ENCODE measurements around the gene FXYD7. TPM values are rescaled to one million over a fixed set of nuclear protein-coding genes. Genes with fewer than 3 reads are reported as not detected.

Gene FXYD7
- total RNA-seq, 2 experiments from 2014 or later: 0.77 to 0.93 TPM

GRCh38 chr19:35153701-35154524 is 10.9 kb downstream of the FXYD7 start:
- POLR2A ChIA-PET: interaction anchor here (0.6 to 2.4 kb wide), 8 partner anchors 12 to 152 kb away, joined by 3 to 20 read pairs (median 4); no protein-coding TSS in a partner anchor

GRCh38 chr19:35154525-35155406 is 11.7 kb downstream of the FXYD7 start, which contains the start of gene FXYD5:
Gene FXYD5, plus strand, starts transcription at chr19:35154735. Its CDS starts 816 bp downstream, at chr19:35155551.
- ChIA-PET POLR2A (interaction anchor here (0.6 to 2.4 kb wide), 7 partner anchors 13 to 153 kb away, joined by 3 to 20 read pairs (median 5); no protein-coding TSS in a partner anchor), CTCF (interaction anchor here (0.5 to 4.6 kb wide), 13 partner anchors 8 to 394 kb away, joined by 3 to 81 read pairs (median 4); partner anchors contain the start of genes FXYD7 and LGI4)
- peak within 1 kb of the TSS; percentile 99 for H3K27ac Mint-ChIP-seq
- peak; percentile 93 for DNase-seq
- no peaks in the 10 kb centered on the region for H3K9me3 Mint-ChIP-seq
- H3K4me3 Mint-ChIP-seq: peak within 1 kb of the TSS; percentile 98
- H3K36me3 Mint-ChIP-seq: peaks cover 51% of the 10 kb centered on the region
- intact Hi-C loops (cut with micrococcal nuclease): loop anchor here (1.0 to 2.0 kb wide), 3 partner anchors 60 to 114 kb away; partner anchors contain the start of gene USF2
- no peaks in the 10 kb centered on the region for H3K27me3 Mint-ChIP-seq
- H3K4me1 Mint-ChIP-seq (ENCODE audit: low read depth): peaks cover 50% of the 10 kb centered on the region

More at GRCh38 chr19:35153701-35154524, 10.9 kb downstream of the FXYD7 start:
- Mint-ChIP-seq H3K4me3 (peak overlapping the region; percentile 98), H3K9me3 (no peaks in the 10 kb centered on the region), H3K27ac (peak overlapping the region; percentile 99), H3K36me3 (peaks cover 42% of the 10 kb centered on the region), H3K4me1 (ENCODE audit: low read depth) (peaks cover 42% of the 10 kb centered on the region), H3K27me3 (no peaks in the 10 kb centered on the region)
- intact Hi-C loops (cut with micrococcal nuclease): loop anchor here (2.0 kb wide), 1 partner anchor 115 kb away; the partner anchor contains the start of gene USF2
- DNase-seq: peak; percentile 86
- CTCF ChIA-PET: interaction anchor here (0.5 to 4.6 kb wide), 18 partner anchors 9 to 395 kb away, joined by 3 to 81 read pairs (median 3); partner anchors contain the start of genes FXYD7 and LGI4

- Mint-ChIP-seq H3K9me3 (peaks cover under 1% of the 10 kb centered on the region), H3K36me3 (peaks cover 56% of the 10 kb centered on the region), H3K4me1 (ENCODE audit: low read depth) (peaks cover 51% of the 10 kb centered on the region), H3K27ac (peak overlapping the region; percentile 99), H3K4me3 (peak overlapping the region; percentile 98), H3K27me3 (no peaks in the 10 kb centered on the region)
- ChIA-PET POLR2A (interaction anchor here (0.8 to 2.4 kb wide), 3 partner anchors 14 to 59 kb away, joined by 4 to 20 read pairs (median 6); no protein-coding TSS in a partner anchor), CTCF (interaction anchor here (4.6 kb wide), 1 partner anchor 12 kb away, joined by 81 read pairs; the partner anchor contains the start of gene FXYD7)
- intact Hi-C loops (cut with micrococcal nuclease): loop anchor here (1.0 to 2.0 kb wide), 3 partner anchors 59 to 113 kb away; partner anchors contain the start of gene USF2
- peak; percentile 61 for DNase-seq
Measured at GRCh38 chr19:35155441-35155840, 12.4 kb downstream of the FXYD7 start.

- intact Hi-C loops (cut with micrococcal nuclease): loop anchor here (1.0 to 2.0 kb wide), 3 partner anchors 58 to 113 kb away; partner anchors contain the start of gene USF2
- DNase-seq: no peak
- Mint-ChIP-seq H3K36me3 (peaks cover 63% of the 10 kb centered on the region), H3K27ac (peak overlapping the region; percentile 99), H3K27me3 (no peaks in the 10 kb centered on the region), H3K4me1 (ENCODE audit: low read depth) (peaks cover 53% of the 10 kb centered on the region), H3K9me3 (peaks cover 2% of the 10 kb centered on the region), H3K4me3 (peak overlapping the region; percentile 98)
- CTCF ChIA-PET: no interaction called here
- POLR2A ChIA-PET: no interaction called here
Measured at GRCh38 chr19:35155981-35156672, 13.1 kb downstream of the FXYD7 start.

GRCh38 chr19:35156673-35157014 is 13.6 kb downstream of the FXYD7 start:
- H3K36me3 Mint-ChIP-seq: peaks cover 68% of the 10 kb centered on the region
- ChIA-PET CTCF (no interaction called here), POLR2A (no interaction called here)
- DNase-seq: no peak
- peak overlapping the region; percentile 98 for H3K4me3 Mint-ChIP-seq
- no peaks in the 10 kb centered on the region for H3K27me3 Mint-ChIP-seq
- H3K4me1 Mint-ChIP-seq (ENCODE audit: low read depth): peaks cover 58% of the 10 kb centered on the region
- H3K27ac Mint-ChIP-seq: peak overlapping the region; percentile 99
- H3K9me3 Mint-ChIP-seq: peaks cover 5% of the 10 kb centered on the region
- intact Hi-C loops (cut with micrococcal nuclease): no loop called here

GRCh38 chr19:35157431-35157830 is 14.4 kb downstream of the FXYD7 start:
- peaks cover 11% of the 10 kb centered on the region for H3K9me3 Mint-ChIP-seq
- intact Hi-C loops (cut with micrococcal nuclease): no loop called here
- ChIA-PET POLR2A (no interaction called here), CTCF (interaction anchor here (1.3 to 2.0 kb wide), 2 partner anchors 15 to 22 kb away, joined by 4 to 6 read pairs; partner anchors contain the start of gene FXYD7)
- H3K27ac Mint-ChIP-seq: peak overlapping the region; percentile 99
- no peak for DNase-seq
- peaks cover 61% of the 10 kb centered on the region for H3K4me1 Mint-ChIP-seq (ENCODE audit: low read depth)
- H3K36me3 Mint-ChIP-seq: peaks cover 76% of the 10 kb centered on the region
- H3K27me3 Mint-ChIP-seq: no peaks in the 10 kb centered on the region
- peak overlapping the region; percentile 98 for H3K4me3 Mint-ChIP-seq

- Mint-ChIP-seq H3K27me3 (no peaks in the 10 kb centered on the region), H3K27ac (peak overlapping the region; percentile 14), H3K9me3 (peaks cover 24% of the 10 kb centered on the region), H3K4me1 (ENCODE audit: low read depth) (peaks cover 57% of the 10 kb centered on the region), H3K36me3 (peaks cover 97% of the 10 kb centered on the region), H3K4me3 (no peak overlapping the region)
- DNase-seq: no peak
- ChIA-PET CTCF (interaction anchor here (1.0 kb wide), 1 partner anchor 18 kb away, joined by 4 read pairs; no protein-coding TSS in a partner anchor), POLR2A (interaction anchor here (5.2 kb wide), 1 partner anchor 12 kb away, joined by 15 read pairs; no protein-coding TSS in a partner anchor)
- intact Hi-C loops (cut with micrococcal nuclease): no loop called here
Measured at GRCh38 chr19:35159606-35160005, 16.6 kb downstream of the FXYD7 start.

GRCh38 chr19:35160629-35161433 is 17.8 kb downstream of the FXYD7 start:
- Mint-ChIP-seq H3K4me1 (ENCODE audit: low read depth) (peaks cover 61% of the 10 kb centered on the region), H3K36me3 (peaks cover 97% of the 10 kb centered on the region), H3K4me3 (peak overlapping the region; percentile 44), H3K9me3 (peaks cover 35% of the 10 kb centered on the region), H3K27ac (peak overlapping the region; percentile 35), H3K27me3 (no peaks in the 10 kb centered on the region)
- POLR2A ChIA-PET: interaction anchor here (0.6 to 5.2 kb wide), 2 partner anchors 11 to 34 kb away, joined by 3 to 15 read pairs; no protein-coding TSS in a partner anchor
- DNase-seq: no peak
- intact Hi-C loops (cut with micrococcal nuclease): no loop called here
- CTCF ChIA-PET: interaction anchor here (1.0 to 2.4 kb wide), 4 partner anchors 19 to 94 kb away, joined by 3 to 6 read pairs (median 5); no protein-coding TSS in a partner anchor

GRCh38 chr19:35161434-35161743 is 18.3 kb downstream of the FXYD7 start:
- peak overlapping the region; percentile 28 for H3K27ac Mint-ChIP-seq
- H3K4me3 Mint-ChIP-seq: no peak overlapping the region
- DNase-seq: no peak
- POLR2A ChIA-PET: interaction anchor here (0.6 to 5.2 kb wide), 2 partner anchors 10 to 33 kb away, joined by 3 to 15 read pairs; no protein-coding TSS in a partner anchor
- peaks cover 97% of the 10 kb centered on the region for H3K36me3 Mint-ChIP-seq
- intact Hi-C loops (cut with micrococcal nuclease): no loop called here
- no peaks in the 10 kb centered on the region for H3K27me3 Mint-ChIP-seq
- H3K9me3 Mint-ChIP-seq: peaks cover 40% of the 10 kb centered on the region
- peaks cover 61% of the 10 kb centered on the region for H3K4me1 Mint-ChIP-seq (ENCODE audit: low read depth)
- CTCF ChIA-PET: interaction anchor here (1.2 to 2.4 kb wide), 3 partner anchors 20 to 95 kb away, joined by 3 to 6 read pairs (median 6); no protein-coding TSS in a partner anchor
